ENCODE data around the gene RNF167. TPM values are rescaled to one million over a fixed set of nuclear protein-coding genes. Genes with fewer than 3 reads are reported as not detected.
A peak's percentile ranks its signal among the peaks of the same experiment; 100 is the strongest.

RNF167 gene
- total RNA-seq, 1 donor from 2014 or later: 76.5 TPM

DNA sequence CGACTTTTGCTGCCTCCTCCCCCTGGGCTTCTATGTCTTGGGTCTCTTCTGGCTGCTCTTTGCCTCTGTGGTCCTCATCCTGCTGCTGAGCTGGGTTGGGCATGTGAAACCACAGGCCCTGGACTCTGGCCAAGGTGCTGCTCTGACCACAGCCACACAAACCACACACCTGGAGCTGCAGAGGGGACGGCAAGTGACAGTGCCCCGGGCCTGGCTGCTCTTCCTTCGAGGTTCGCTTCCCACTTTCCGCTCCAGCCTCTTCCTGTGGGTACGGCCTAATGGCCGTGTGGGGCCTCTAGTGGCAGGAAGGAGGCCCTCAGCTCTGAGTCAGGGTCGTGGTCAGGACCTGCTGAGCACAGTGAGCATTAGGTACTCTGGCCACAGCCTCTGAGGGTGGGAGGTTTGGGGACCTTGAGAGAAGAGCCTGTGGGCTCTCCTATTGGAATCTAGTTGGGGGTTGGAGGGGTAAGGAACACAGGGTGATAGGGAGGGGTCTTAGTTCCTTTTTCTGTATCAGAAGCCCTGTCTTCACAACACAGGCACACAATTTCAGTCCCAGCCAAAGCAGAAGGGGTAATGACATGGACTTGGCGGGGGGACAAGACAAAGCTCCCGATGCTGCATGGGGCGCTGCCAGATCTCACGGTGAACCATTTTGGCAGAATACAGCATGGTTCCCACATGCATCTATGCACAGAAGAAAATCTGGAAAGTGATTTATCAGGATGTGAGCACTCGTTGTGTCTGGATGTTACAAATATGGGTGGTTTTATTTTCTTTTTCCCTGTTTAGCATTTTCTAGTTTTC, 5.7 kb upstream of the RNF167 start:
- DNase-seq (ENCODE audit: low spot score): no peak
- peak; percentile 36 for ATAC-seq
- intact Hi-C loops (cut with DNase I): no loop called here

DNA sequence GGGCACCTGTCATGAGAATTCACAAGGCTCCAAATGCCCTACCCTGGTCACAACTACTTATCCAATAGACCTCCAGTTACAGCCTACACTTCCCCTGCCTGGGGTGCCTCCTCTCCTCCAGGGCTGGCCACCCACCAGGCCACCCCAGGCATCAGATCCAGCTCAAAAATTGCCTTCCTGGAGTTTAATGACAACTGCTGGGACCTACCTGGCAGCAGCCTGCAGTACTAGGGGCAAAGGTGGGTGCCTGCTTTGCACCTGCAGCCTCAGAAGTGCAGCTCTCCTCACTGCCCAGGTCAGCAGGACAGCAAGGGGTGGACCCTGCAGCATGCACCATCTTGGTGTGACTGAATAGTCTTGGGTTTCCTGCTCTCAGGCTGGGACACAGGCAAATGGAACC, 4.4 kb upstream of the RNF167 start:
- intact Hi-C loops (cut with DNase I): no loop called here
- ATAC-seq (no peak), DNase-seq (ENCODE audit: low spot score) (no peak)

DNA sequence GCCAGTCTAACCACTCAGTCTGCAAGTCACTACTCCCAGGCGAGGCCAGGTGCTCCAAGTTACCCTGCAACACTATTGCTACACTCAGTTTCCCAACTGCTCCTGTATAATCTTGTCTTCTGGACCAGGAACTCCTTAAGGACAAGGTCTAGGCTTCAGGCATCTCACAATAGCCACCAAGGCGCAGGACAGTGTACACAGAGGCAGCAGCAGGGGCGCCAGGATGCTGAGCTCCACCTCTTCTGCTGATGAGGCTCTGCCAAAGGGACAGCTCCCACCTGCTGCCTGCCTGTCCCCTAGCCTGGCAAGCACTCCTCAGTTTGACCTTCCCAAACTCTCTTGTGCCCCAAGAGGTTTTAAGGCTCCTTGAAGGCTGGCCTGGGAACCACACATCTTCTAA, 3.6 kb upstream of the RNF167 start:
- intact Hi-C loops (cut with DNase I): no loop called here
- ATAC-seq: no peak
- DNase-seq (ENCODE audit: low spot score): no peak

DNA sequence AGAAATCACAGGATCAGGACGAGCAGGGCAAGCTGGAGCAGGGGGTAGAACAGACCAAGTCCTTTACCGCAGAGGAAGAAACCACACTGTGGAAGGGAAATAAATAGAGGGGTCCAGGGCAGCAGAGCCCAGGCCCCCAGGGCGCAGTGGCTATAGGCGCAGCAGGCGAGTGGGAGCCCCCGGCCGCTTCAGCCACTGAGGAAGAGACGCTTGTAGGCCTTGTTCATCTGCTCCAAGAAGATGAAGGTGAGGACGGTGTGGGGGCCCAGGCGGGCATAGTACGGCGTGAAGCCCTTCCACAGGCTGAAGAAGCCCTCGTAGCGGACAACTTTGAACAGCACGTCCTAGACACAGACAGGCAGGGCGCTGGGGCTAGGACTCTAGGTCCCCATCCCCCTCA, 2.5 kb upstream of the RNF167 start:
- intact Hi-C loops (cut with DNase I): no loop called here
- ATAC-seq: no peak
- DNase-seq (ENCODE audit: low spot score): no peak

DNA sequence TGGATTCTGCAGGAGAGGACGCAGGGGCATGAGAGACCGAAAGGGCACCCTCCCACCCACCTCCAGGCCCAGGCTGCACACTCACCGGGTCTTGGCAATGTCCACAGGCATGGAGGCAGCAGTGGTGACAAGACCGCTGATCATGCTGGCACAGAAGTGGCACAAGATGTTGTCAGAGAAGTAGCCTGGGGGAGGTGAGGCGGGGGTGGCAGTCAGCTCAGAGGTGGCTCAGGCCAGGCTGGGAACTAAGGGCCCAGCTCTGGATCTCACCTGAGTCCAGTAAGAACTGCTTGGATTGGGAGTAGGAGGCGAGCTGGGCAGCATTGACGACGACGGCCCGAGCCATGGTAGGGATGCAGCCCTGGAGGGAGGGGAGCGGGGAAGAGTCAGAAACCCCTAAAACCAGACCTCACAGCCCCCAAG, 2.0 kb upstream of the RNF167 start:
- ATAC-seq (no peak), DNase-seq (ENCODE audit: low spot score) (no peak)
- intact Hi-C loops (cut with DNase I): no loop called here

DNA sequence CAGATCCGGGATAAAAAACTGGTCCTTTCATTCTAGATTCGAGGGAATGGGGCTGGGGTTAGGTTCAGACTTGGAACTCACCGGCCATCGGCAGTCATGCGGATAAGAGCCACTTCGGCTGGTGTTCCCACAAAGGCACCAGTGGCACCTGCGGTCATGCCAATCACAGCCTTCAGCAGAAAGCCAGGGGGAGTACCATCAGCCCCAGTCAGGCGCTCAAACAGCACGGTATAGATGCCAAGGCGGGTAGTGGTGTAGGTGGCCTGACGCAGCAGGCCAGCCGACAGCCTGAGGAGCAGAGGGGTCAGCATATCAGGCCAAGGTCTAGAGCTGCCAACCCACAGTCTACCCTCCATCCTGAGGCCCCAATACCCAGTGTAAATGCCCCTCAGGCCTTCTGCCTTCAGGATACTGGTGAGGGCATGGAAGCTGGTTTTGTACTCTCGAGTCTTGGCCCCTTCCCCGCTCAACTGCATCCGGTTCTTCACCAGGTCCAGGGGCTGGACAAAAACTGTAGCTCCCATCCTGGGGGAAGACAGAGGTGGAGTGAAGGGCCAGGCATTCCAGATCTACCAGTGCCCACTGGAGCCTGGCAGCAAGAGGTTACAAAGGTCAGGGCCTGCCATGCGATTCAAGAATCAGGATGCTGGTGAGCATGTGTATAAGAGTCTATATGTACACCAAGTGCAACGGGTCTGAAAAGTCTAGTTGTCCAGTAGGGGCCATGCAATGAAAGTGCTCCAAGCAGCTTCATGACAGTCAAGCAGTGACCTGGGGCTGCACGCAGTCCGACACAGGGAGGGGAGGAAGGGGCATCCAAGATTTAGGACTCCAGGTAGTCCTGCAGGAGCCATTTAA, 1.2 kb upstream of the RNF167 start:
- DNase-seq (ENCODE audit: low spot score) (no peak), ATAC-seq (no peak)
- intact Hi-C loops (cut with DNase I): no loop called here

DNA sequence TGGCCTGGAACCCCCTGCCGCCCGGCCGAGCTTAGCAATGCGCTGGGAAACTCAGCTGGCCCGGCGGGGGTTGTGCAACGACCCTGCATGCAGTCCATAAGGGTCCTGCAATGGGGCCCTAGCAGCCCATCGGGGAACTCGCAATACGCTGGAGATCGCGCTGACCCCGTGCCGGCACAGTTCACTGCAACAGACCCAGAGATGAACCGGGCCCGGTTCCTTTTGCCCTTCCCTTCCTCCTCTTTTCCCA, 597 bp upstream of the RNF167 start:
- DNase-seq (ENCODE audit: low spot score): no peak
- no peak for ATAC-seq
- intact Hi-C loops (cut with DNase I): no loop called here

DNA sequence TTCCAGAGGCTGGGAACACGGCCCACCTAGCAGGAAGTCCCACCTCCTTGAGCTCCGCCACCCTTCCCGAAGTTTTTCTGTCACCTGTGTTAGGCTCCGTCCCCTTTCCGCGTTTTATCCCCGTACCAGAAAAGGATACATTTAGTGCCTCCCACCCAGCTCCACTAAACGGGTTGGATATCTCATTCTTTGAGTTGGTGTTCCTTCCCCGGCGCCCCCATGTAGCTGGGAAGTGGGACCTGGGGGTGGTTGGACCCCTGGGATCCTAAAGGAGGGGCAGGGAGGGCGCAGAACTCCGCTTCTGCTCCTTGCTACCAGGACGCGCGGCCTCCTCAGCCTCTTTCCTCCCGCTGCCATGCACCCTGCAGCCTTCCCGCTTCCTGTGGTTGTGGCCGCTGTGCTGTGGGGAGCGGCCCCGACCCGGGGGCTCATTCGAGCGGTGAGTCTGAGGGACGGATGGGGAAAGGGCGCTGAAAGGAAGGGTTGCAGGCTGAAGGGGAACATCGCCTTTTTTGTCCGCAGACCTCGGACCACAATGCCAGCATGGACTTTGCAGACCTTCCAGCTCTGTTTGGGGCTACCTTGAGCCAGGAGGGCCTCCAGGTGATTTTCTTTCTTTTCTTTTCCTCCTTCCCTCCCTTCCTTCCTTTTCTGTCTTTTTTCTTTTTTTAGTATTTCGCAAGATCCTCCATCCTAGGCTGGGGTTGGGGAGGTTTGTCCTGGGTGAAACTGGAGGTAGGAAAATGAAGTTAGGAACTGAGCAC, 669 bp downstream of the RNF167 start:
- peak; percentile 86 for DNase-seq (ENCODE audit: low spot score)
- peak; percentile 87 for ATAC-seq
- intact Hi-C loops (cut with DNase I): no loop called here

DNA sequence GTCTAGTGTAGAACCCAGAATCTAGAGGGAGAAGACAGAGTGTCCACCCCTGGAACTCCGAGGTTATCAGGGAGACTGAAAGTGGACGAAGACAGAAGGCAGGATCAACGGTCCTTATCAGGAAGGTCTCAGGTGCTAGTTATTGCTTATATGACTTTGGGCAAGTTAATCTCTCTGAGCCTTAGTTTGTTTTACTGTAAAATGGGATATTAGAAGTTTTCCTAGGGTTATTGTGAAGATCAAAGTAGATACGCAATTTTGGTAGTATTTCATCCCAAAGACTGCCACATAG, 1.2 kb downstream of the RNF167 start:
- no peak for DNase-seq (ENCODE audit: low spot score)
- intact Hi-C loops (cut with DNase I): no loop called here
- ATAC-seq: no peak

DNA sequence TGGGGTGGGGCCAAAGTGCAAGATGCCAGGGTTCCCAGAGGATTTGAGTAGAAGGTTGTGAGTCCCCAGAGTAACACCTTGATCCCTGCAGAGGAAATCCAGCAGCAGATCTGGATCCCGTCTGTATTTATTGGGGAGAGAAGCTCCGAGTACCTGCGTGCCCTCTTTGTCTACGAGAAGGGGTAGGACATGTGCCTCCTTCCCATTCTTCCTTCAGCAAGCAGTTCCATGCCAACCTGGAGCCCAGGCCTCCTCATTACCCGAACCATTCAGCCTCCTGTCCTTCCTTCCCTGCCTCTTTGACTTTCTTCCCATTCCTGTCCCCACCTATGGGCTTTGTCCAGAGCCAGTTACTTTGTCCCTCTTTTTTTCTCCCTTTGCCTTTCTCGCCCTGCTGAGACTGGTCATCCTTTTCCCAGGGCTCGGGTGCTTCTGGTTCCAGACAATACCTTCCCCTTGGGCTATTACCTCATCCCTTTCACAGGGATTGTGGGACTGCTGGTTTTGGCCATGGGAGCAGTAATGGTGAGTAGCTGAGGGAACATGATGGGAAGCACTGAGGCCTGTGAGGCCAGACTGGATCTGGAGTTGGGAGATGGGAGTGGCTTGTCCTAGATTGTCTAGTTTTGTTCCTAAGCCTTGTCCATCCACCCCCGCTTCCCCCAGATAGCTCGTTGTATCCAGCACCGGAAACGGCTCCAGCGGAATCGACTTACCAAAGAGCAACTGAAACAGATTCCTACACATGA, 2.9 kb downstream of the RNF167 start:
- DNase-seq (ENCODE audit: low spot score): no peak
- intact Hi-C loops (cut with DNase I): no loop called here
- ATAC-seq: no peak

DNA sequence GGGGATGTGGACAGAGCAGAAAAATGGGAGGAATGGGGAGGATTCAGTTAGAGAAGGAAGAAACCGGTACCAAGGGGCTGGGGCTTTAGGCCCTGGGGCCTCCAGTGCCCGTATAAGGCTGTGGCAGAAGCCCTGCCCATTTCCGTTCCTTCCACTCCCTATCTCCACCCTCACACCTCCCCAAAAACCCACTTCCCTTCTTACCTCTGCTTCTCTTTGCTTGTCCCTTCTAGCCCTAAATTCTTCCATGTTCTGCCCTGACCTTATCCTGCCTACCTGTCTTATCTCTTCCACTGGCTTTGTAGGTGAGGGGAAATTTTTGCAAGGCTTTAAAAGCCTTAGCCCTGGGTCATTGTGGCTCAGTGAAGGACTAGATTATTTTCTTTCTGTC, 4.1 kb downstream of the RNF167 start:
- intact Hi-C loops (cut with DNase I): no loop called here
- DNase-seq (ENCODE audit: low spot score): no peak
- no peak for ATAC-seq

DNA sequence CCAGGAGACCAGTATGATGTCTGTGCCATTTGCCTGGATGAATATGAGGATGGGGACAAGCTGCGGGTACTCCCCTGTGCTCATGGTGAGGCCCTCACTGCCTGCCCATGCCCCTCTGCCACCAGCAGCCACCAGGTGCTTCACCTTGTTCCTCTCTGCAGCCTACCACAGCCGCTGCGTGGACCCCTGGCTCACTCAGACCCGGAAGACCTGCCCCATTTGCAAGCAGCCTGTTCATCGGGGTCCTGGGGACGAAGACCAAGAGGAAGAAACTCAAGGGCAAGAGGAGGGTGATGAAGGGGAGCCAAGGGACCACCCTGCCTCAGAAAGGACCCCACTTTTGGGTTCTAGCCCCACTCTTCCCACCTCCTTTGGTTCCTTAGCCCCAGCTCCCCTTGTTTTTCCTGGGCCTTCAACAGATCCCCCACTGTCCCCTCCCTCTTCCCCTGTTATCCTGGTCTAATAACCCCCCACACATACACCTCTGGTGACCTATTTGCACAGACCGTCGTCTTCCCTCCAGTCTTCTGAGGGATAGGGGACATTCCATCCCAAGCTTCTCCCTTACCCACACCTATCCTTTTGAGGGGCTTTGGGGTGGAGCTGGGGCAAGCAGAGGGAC, 4.6 kb downstream of the RNF167 start:
- intact Hi-C loops (cut with DNase I): no loop called here
- DNase-seq (ENCODE audit: low spot score) (no peak), ATAC-seq (no peak)

DNA sequence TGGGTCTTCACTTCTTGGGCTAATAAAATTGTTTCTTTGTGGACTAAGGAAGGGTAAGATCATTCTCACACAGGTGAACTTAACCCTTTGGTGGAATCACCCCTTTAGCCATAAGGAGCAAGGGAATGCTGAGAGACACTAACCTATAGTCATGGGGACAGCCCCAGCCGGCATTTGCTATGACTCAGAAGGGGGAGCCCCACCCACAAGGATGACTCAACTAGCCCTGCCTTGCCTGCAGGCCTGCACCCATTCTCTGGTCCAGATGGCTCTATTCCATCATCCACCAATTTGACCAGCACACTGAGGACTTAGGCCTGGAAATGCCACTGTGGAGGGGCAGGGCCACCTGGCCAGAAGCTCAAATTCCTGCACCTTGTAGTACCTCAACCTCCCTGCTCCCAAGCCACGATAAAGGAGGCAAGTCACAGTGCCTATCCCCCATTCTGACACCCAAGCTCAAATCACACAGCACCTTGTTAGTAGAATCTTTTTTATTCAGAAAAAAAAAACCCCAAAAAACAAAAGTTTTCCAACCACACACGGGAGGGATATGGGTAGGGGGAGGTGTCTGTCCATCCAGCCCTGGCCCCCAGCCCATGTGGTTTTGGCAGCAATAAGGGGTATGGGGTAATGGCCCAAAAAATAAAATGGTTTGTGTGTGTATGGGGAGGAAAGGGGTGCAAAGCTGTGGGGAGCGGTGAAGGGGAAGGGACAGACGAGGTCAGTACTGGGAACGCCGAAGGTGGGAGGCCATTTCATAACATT, 5.3 kb downstream of the RNF167 start:
- ATAC-seq (no peak), DNase-seq (ENCODE audit: low spot score) (peak; percentile 84)
- intact Hi-C loops (cut with DNase I): no loop called here

DNA sequence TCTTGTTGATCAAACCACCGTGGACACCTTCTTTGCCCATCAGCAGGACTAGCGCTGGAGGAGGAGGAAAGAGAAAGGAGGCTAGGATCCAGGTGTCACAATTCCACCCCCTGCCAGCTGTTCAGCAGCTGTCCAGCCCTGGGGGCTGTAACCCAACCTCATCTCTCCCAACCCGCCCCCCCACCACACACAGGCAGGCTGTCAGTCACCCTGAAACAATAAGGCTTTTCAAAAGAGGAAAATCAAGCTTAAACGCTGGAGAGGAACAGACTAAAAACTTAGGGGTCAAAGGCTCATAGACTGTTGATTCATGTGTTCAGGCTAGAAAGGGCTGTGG, 5.8 kb downstream of the RNF167 start:
- DNase-seq (ENCODE audit: low spot score): no peak
- intact Hi-C loops (cut with DNase I): no loop called here
- ATAC-seq: no peak

DNA sequence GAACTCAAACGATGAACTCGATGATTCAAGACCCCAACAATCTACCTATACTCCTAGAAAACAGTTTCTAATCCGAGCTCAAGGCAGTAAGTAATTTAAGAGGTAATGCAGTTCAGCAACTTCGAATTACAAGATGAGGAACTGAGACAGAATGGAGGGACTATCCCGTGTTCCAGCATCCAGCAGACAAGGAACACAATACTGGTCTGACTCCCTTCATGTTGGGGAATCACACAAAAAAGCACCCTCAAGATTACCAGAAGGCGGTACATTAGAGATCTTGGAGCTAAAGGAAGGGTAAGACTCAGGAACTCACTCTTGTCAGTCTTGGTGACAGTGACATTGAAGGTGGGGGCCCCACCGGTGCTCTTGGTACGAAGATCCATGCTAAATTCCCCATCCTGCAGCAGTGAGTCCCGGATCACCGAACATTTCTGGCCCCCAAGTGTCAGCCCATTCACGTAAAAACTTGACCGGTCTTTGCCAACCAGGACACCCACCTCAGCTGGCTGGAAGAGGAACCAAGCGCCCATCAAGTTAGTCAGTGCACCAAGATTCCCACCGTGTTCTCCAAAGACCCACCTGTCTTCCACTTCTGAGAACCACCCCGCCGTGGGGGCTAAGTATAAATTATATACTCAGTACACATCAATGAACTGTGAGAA, 6.4 kb downstream of the RNF167 start:
- DNase-seq (ENCODE audit: low spot score): no peak
- ATAC-seq: no peak
- intact Hi-C loops (cut with DNase I): no loop called here

DNA sequence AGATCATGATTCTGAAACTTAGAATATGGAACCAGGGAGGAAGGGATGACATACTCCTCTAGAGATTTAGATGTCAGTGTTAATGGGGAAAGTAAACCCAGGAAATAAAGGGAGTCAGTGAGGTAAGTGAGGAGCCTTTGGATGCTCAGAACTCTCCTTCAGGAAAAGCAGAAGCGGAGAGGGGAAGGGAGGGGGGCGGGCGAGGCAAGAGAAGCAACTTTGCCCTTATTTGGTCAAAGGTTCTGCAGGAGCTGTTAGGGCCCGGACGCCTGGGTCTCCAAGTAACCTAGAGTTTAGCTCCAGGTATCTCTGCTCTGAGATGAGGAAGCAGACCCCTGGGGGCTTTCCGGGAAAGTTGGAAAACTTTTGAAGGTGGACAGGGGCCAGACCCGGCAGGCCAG, 6.9 kb downstream of the RNF167 start:
- no peak for DNase-seq (ENCODE audit: low spot score)
- intact Hi-C loops (cut with DNase I): no loop called here
- ATAC-seq: no peak

DNA sequence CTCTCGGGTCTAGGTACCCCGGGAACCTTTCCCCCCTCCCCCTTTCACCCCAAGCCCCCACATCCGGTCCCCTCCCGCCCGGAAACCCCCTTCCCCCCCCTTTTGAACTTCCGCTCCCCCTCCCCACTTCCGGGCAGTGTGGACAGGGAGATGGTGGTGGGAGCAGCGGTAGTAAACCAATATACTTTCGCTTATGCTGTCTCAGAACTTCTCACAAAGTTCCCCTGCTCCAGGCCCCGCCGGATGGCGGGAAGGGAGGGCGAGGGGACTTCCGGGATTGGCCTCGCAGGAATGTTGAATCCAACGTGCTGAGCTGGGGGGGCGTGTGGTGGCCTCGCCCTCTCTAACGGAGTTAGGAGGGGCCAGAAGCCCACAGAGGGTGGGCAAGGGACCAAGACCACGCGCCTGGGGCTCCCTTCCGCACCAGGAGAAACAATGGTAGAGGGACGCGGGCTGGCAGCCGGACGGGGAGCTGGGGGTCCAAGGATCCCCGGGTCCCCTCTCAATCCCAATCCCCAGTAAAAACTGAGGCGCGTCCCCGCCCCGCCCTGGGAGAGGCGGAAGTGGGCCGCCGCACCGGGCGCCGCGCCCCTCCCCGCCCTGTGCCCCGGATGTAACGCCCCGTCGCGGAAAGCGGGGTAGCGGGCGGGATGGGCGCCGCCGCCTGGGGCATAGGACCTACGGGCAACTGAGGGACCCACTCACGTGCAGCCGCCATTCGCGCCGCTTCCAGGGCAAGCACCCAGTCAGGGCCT, 7.5 kb downstream of the RNF167 start:
- peak; percentile 77 for DNase-seq (ENCODE audit: low spot score)
- ATAC-seq: peak; percentile 27
- intact Hi-C loops (cut with DNase I): no loop called here
